K562 (cell line): ENCODE data around the gene KASH5. TPM values are rescaled to one million over a fixed set of nuclear protein-coding genes. Genes with fewer than 3 reads are reported as not detected.
A peak's percentile ranks its signal among the peaks of the same experiment; 100 is the strongest.

Experiments
- ATAC-seq: fragments of 200-7000 bp; cut with Tn5 transposase; 3 replicates; pipeline ENCODE4 v1.9.1; 2020; ENCODE audit warnings: moderate library complexity
- BruUV-seq: library from RNA; stranded (reverse); fragments of 400-500 nt; replicated peaks from 2 replicates; lab custom pipeline; 2021; lab: Mats Ljungman, UMichigan
- CTCF ChIA-PET: fragments of 300-600 bp; formaldehyde crosslinking; extraction: SDS; loops from one replicate; lab custom pipeline; 2021; ENCODE audit warnings: low intra/inter-chr PET ratio; lab: Yijun Ruan, JAX
- POLR2A ChIA-PET: fragments of 300-600, 350-650 bp; sonication (Branson Sonifier 250); formaldehyde crosslinking; extraction: SDS; loops from one replicate; lab custom pipeline; 2021; ENCODE audit warnings: antibody characterized with exemption, inconsistent platforms; lab: Yijun Ruan, JAX
- DNase-seq, 4 experiments: peaks; one replicate each; pipeline versions ENCODE4 v3.0.0 to v3.0.0-alpha.2; 2011 to 2018; ENCODE audit warnings: low spot score in 3 of 4, mixed read lengths in 3 of 4; ENCODE audit errors: extremely low read depth in 1 of 4
- FAIRE-seq: peaks from 2 replicates; lab custom pipeline; 2011; peaks lifted over from hg19 to GRCh38; lab: Jason Lieb, UNC
- H2AFZ ChIP-seq: 2 replicates; pipeline ENCODE4 v1.6.0; 2011; ENCODE audit warnings: low read depth, low read length, control low read depth, inconsistent platforms
- H3K27ac ChIP-seq: fragments of 200-600 bp; 3 replicates; pipeline ENCODE4 v1.8.0; 2011; ENCODE audit warnings: low read depth, mild to moderate bottlenecking, control low read depth, inconsistent platforms, low read length, moderate library complexity, mixed read lengths; ENCODE audit errors: extremely low read depth
- H3K27me3 ChIP-seq, 2 experiments: fragments of 300-600 bp in 1 of 2; 2 replicates in 1 of 2; 3 replicates in 1 of 2; pipeline versions ENCODE4 v1.6.0 to v1.8.0; 2011; ENCODE audit warnings: inconsistent platforms in 2 of 2, low read length in 2 of 2, mild to moderate bottlenecking in 1 of 2, mixed read lengths in 1 of 2, moderate library complexity in 1 of 2; ENCODE audit not compliant: control insufficient read depth in 2 of 2, insufficient read depth in 2 of 2
- H3K36me3 ChIP-seq: fragments of 300-600 bp; 3 replicates; pipeline ENCODE4 v1.8.0; 2011; ENCODE audit warnings: mild to moderate bottlenecking, low read length, inconsistent platforms; ENCODE audit not compliant: control insufficient read depth, insufficient read depth
- H3K4me1 ChIP-seq, 2 experiments: fragments of 200-600 bp in 1 of 2; replicated peaks in 1 of 2; 2 replicates in 1 of 2; 3 replicates in 1 of 2; pipeline versions ENCODE4 v1.5.1 to v1.8.0; 2011; ENCODE audit warnings: inconsistent platforms in 2 of 2, low read length in 2 of 2, mild to moderate bottlenecking in 1 of 2, mixed read lengths in 1 of 2, moderate library complexity in 1 of 2; ENCODE audit not compliant: control insufficient read depth in 2 of 2, insufficient read depth in 2 of 2
- H3K4me2 ChIP-seq: 2 replicates; pipeline ENCODE4 v1.6.1; 2011; ENCODE audit warnings: low read length, control low read depth, inconsistent platforms, mixed read lengths; ENCODE audit not compliant: insufficient read depth
- H3K4me3 ChIP-seq: fragments of 200-600 bp; sonication (generic), shearing (Covaris generic); 2 replicates; pipeline ENCODE4 v1.5.1; 2016; ENCODE audit warnings: control low read depth, inconsistent platforms
- H3K79me2 ChIP-seq: fragments of 200-600 bp; 3 replicates; pipeline ENCODE4 v1.8.0; 2011; ENCODE audit warnings: low read length, inconsistent platforms; ENCODE audit not compliant: control insufficient read depth, insufficient read depth
- H3K9ac ChIP-seq, 2 experiments: 2 replicates each; pipeline versions ENCODE4 v1.6.0 to v1.6.1; 2011; ENCODE audit warnings: low read depth in 2 of 2, low read length in 2 of 2, control low read depth in 1 of 2, inconsistent platforms in 1 of 2, mild to moderate bottlenecking in 1 of 2, mixed read lengths in 1 of 2; ENCODE audit not compliant: insufficient read depth in 1 of 2
- H3K9me1 ChIP-seq: one replicate; pipeline ENCODE4 v1.6.0; 2011; ENCODE audit warnings: inconsistent platforms, mild to moderate bottlenecking, low read length, moderate library complexity; ENCODE audit not compliant: control insufficient read depth, insufficient read depth
- H3K9me3 ChIP-seq: replicated peaks from 2 replicates; pipeline ENCODE4 v1.5.1; 2011; ENCODE audit warnings: low read depth, low read length, inconsistent platforms; ENCODE audit not compliant: control insufficient read depth, insufficient read depth
- H4K20me1 ChIP-seq: replicated peaks from 2 replicates; pipeline ENCODE4 v1.6.1; 2011; ENCODE audit warnings: low read length, inconsistent platforms, mixed read lengths; ENCODE audit not compliant: control insufficient read depth, insufficient read depth
- ARID3A ChIP-seq: IDR thresholded peaks from 2 replicates; pipeline ENCODE4 v1.6.1; 2012; ENCODE audit warnings: low read depth, low read length, improper control_type of control experiment, borderline replicate concordance
- BACH1 ChIP-seq: fragments of 200-800 bp; sonication (Bioruptor generic); IDR thresholded peaks from 2 replicates; pipeline ENCODE4 v1.6.1; 2016; ENCODE audit warnings: missing genetic modification characterization, missing compliant biosample characterization
- HDAC2 ChIP-seq: fragments of 450-650 bp; IDR thresholded peaks from 2 replicates; pipeline ENCODE4 v1.6.1; 2016; ENCODE audit warnings: mild to moderate bottlenecking
- NR3C1 ChIP-seq: sonication (generic); formaldehyde crosslinking; IDR thresholded peaks from 2 replicates; pipeline ENCODE4 v1.8.1; 2022; ENCODE audit warnings: missing genetic modification reagents
- PRMT5 ChIP-seq: sonication (generic); formaldehyde crosslinking; IDR thresholded peaks from 2 replicates; pipeline ENCODE4 v1.5.0; 2020; ENCODE audit warnings: missing genetic modification reagents
- RCOR1 ChIP-seq, 2 experiments: IDR thresholded peaks; 2 replicates each; pipeline ENCODE4 v1.6.1; 2012; ENCODE audit warnings: low read depth in 2 of 2, low read length in 2 of 2, borderline replicate concordance in 1 of 2, improper control_type of control experiment in 1 of 2
- WGBS: fragments of 100-300 bp; shearing (Covaris generic); methylation state at CpG from one replicate; pipeline ENCODE4 v1.1.6; 2016; ENCODE audit warnings: low coverage, mixed read lengths; ENCODE audit not compliant: insufficient coverage; ENCODE audit errors: missing lambda C conversion rate; 5-methylcytosine and 5-hydroxymethylcytosine counted together
- in situ Hi-C: fragments of 300-500 bp; cut with MboI; formaldehyde crosslinking; loops from 4 replicates; pipeline ENCODE4 v1.15.0; 2018; ENCODE audit warnings: inconsistent platforms, mixed read lengths
- intact Hi-C: fragments of 100-400 bp; cut with micrococcal nuclease; formaldehyde crosslinking; loops from 2 replicates; pipeline ENCODE4 v1.14.2; 2022
- polyA plus RNA-seq, 8 experiments: library from polyadenylated mRNA; depleted of rRNA in 4 of 8; stranded (reverse) in 5 of 8; unstranded in 3 of 8; fragments of >200 nt; fragmentation: Nextera tagmentation in 2 of 8; fragmentation: Illumina TruSeq in 1 of 8; extraction: Ambion mirVana in 2 of 8; extraction: Trizol in 1 of 8; gene quantifications; 2 replicates each; pipeline versions ENCODE4 v1.2.1 to v1.2.3, GENCODE V29; 2011 to 2014; ENCODE audit warnings: inconsistent platforms in 1 of 8, missing spikeins in 1 of 8
- total RNA-seq, 7 experiments: library from RNA; depleted of rRNA in 6 of 7; stranded (reverse); fragments of >200 nt in 6 of 7; fragmentation: Illumina TruSeq in 2 of 7; extraction: Trizol in 2 of 7; gene quantifications; 2 replicates each; pipeline versions ENCODE4 v1.2.1 to v1.2.3, GENCODE V29; 2011 to 2021; ENCODE audit warnings: low replicate concordance in 1 of 7
- TF ChIP-seq, protein P1 (sequence below): fragments of 450-650 bp; conservative IDR thresholded peaks from 2 replicates; pipeline ENCODE4 v1.6.1; 2016; ENCODE audit warnings: missing genetic modification characterization, low read depth, mild to moderate bottlenecking, control low read depth, missing compliant biosample characterization
- TF ChIP-seq, protein P2 (sequence below): fragments of 450-650 bp; IDR thresholded peaks from 2 replicates; pipeline ENCODE4 v1.6.1; 2017; ENCODE audit warnings: mild to moderate bottlenecking, moderate library complexity
- TF ChIP-seq, protein P3 (sequence below): sonication (generic); formaldehyde crosslinking; IDR thresholded peaks from 2 replicates; pipeline ENCODE4 v1.8.1; 2023; ENCODE audit warnings: mild to moderate bottlenecking, missing genetic modification reagents

KASH5 gene
- total and polyA plus RNA-seq, 9 of the 15 experiments (the other 6 are each of a cell fraction or from before 2014, with no cell fraction given) = 0.07 to 0.84 (median 0.34) TPM; not detected in 1

DNA sequence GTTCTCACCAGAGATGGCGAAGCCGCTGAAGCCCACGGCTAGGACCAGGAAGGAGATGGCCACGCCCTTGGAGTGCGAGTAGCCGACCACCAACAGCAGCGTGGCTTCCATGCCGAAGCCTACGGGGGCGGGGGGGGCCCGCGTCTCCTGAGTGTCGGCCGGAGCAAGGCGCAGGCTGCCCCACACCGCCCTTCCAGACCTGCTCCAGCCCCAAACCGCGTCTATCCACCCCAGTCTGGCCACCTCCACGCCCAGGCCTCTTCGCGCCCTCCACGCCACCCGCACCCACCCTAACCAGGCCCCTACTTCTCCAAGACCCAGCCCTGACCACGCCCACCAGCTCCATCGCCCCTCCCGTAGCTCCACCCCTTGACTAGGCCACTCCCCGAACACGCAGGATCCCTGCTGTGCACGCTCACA, 43.3 kb downstream of the KASH5 start (continued):
- TF ChIP-seq, protein P1, sequence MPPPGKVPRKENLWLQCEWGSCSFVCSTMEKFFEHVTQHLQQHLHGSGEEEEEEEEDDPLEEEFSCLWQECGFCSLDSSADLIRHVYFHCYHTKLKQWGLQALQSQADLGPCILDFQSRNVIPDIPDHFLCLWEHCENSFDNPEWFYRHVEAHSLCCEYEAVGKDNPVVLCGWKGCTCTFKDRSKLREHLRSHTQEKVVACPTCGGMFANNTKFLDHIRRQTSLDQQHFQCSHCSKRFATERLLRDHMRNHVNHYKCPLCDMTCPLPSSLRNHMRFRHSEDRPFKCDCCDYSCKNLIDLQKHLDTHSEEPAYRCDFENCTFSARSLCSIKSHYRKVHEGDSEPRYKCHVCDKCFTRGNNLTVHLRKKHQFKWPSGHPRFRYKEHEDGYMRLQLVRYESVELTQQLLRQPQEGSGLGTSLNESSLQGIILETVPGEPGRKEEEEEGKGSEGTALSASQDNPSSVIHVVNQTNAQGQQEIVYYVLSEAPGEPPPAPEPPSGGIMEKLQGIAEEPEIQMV = no peak
- TF ChIP-seq HDAC2 (no peak), ARID3A (no peak)

DNA sequence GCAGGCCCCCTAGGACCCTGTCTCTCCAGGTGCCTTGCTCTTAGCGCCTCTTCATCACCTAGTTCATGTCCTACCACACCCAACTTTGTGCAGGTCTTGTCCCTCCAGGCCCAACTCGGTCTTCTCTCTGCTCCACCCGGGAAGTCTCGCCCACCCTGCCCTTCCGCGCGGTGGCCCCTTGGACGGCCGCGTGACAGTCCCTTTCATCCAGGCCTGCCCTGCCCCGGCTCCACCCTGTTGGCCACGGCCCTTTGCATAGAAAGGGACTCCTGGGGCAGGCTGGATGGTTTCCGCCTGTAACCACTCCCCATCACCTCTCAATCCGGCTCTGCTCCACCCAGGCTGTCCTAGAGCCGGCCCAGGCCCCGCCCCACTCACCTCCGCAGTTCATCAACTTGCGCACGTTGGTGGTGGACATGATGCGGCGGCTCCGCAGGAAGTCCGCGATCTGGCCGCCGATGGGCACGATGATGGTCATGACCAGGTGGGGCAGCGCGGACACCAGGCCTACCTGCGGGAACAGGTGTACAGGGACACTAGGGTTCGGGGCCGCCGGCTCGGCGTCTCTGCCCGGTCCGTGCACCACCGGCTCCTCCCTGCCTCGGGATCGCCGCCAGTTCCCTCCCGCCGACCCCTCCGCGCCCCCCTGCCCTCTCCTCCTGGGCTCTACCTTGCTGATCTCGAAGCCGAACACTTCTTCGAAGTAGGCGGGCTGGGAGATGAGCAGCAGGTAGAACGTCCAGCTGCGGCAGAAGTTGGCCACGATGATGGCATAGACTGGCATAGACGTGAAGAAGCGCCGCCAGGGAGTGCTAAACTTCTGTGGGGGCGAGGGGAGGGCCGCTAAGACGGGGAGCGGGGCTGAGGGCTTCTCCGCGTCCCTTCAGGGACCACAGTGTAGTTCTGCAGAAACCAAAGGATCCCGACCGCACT, 44.4 kb downstream of the KASH5 start:
- intact Hi-C loops = no loop called here
- FAIRE-seq (no peak), DNase-seq (no peak), ATAC-seq (no peak)
- no peaks in the 10 kb centered on the region for H4K20me1 ChIP-seq
- 76% methylated on average over 45 of the region's 63 CpGs for WGBS
- ChIA-PET POLR2A (interaction anchor here (1.0 to 1.6 kb wide), 3 partner anchors 8 to 21 kb away, joined by 4 to 14 read pairs (median 5); partner anchors contain the start of gene SLC17A7), CTCF (no interaction called here)
- H2AFZ ChIP-seq = no peak overlapping the region
- H3K4me3 ChIP-seq = no peak overlapping the region
- no peaks in the 10 kb centered on the region for H3K9me3 ChIP-seq
- no TSS peak for BruUV-seq
- H3K27me3 ChIP-seq = no peaks in the 10 kb centered on the region
- no peak overlapping the region for H3K4me2 ChIP-seq
- H3K27ac ChIP-seq = no peak overlapping the region
- H3K4me1 ChIP-seq = peaks cover 37 to 78% of the 10 kb centered on the region in 2 experiments
- no peaks in the 10 kb centered on the region; the same call in 2 of the 3 replicates for H3K36me3 ChIP-seq
- H3K9ac ChIP-seq = no peak overlapping the region
- H3K9me1 ChIP-seq = no peaks in the 10 kb centered on the region
- peaks cover 9% of the 10 kb centered on the region for H3K79me2 ChIP-seq
- in situ Hi-C loops = no loop called here
- TF ChIP-seq NR3C1 (CRISPR knock-in tag) = no peak
- TF ChIP-seq RCOR1 (IDR thresholded peaks at IDR 0.05; ENCODE audit: borderline replicate concordance in 1 of 2, low read depth in 2 of 2, low read length in 2 of 2) = no peak
- TF ChIP-seq, protein P2, sequence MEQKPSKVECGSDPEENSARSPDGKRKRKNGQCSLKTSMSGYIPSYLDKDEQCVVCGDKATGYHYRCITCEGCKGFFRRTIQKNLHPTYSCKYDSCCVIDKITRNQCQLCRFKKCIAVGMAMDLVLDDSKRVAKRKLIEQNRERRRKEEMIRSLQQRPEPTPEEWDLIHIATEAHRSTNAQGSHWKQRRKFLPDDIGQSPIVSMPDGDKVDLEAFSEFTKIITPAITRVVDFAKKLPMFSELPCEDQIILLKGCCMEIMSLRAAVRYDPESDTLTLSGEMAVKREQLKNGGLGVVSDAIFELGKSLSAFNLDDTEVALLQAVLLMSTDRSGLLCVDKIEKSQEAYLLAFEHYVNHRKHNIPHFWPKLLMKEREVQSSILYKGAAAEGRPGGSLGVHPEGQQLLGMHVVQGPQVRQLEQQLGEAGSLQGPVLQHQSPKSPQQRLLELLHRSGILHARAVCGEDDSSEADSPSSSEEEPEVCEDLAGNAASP = no peak
- no peak for TF ChIP-seq BACH1 (tag)
- TF ChIP-seq PRMT5 = no peak
- TF ChIP-seq, protein P3, sequence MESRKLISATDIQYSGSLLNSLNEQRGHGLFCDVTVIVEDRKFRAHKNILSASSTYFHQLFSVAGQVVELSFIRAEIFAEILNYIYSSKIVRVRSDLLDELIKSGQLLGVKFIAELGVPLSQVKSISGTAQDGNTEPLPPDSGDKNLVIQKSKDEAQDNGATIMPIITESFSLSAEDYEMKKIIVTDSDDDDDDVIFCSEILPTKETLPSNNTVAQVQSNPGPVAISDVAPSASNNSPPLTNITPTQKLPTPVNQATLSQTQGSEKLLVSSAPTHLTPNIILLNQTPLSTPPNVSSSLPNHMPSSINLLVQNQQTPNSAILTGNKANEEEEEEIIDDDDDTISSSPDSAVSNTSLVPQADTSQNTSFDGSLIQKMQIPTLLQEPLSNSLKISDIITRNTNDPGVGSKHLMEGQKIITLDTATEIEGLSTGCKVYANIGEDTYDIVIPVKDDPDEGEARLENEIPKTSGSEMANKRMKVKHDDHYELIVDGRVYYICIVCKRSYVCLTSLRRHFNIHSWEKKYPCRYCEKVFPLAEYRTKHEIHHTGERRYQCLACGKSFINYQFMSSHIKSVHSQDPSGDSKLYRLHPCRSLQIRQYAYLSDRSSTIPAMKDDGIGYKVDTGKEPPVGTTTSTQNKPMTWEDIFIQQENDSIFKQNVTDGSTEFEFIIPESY (CRISPR knock-in tag) = peak; percentile 74; the same call in 1 of the 2 replicates
